C1 segment of cervical spinal cord (tissue), 14 donors: ENCODE data around the gene PRSS38.

ENCODE experiments used
- DNase-seq, 14 donors: peaks; one replicate each; lab custom pipeline; 2025; lab: John Stamatoyannopoulos, UW

PRSS38 gene

DNA sequence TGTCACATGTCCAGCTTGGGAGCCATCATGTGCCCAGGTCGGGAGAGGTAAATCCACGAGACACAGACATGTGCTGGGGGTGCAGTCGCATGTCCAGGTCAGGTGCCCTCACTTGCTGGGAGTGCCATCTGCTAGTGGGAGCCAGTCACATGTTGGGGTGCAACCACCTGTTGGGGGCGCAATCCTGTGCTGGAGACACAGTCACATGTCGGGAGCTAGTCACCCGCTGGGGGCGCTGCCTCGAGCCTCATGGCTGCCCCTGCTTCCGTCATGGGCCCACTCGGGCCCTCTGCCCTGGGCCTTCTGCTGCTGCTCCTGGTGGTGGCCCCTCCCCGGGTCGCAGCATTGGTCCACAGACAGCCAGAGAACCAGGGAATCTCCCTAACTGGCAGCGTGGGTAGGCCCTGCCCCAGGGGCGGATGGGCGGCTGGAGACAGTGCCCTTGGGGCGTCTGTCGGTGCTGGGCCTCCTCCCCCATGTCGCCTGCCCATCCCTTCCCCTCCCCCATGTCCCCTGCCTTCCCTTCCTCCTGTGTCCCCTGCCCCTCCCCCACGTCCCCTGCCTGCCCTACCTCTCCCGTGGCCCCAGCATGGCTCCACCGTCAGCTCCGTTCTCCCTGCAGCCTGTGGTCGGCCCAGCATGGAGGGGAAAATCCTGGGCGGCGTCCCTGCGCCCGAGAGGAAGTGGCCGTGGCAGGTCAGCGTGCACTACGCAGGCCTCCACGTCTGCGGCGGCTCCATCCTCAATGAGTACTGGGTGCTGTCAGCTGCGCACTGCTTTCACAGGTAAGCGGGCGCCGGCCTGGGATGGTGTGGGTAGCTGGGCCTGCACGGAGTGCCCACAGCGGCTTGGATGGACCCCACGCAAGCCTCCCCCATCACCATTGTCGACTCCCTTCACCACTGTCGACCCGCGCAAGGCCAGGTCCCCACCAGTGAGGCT, at the start of gene PRSS38:
PRSS38 (plus strand) TSS at position 208 of the 942 bp plus-strand sequence; CDS start at position 250, 42 bp downstream.
- no peak for DNase-seq

DNA sequence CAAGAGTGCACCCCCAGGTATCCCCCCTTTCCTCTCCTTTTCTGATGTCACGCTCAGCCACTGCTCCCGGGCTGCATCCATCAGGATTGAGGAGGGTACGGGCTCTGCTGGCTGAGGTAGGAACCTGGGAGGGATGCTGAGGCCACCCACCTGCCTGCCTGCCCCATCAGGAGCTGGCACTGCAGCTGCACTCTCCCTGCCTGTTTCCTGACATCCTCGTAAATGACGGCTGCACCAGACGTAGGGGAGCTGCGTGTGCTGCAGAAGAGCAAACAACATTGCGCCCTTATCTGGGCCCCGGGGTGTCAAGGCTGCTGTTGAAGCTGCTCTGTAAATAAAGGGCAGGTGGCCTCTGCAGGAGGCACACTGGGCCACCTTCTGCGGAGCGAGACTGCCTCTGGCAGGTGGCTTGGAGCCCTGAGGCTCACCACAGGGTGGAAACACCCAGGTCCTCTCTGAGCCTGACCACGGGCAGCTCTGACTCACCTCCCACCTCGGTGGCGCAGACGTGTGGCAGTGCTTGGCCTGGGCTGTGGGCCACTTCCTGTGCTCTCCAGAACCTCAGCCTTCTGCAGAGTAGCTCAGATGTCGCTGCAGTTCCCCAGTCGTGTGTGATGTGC, 49.4 kb upstream of the PRSS38 start:
- DNase-seq, result no peak

DNA sequence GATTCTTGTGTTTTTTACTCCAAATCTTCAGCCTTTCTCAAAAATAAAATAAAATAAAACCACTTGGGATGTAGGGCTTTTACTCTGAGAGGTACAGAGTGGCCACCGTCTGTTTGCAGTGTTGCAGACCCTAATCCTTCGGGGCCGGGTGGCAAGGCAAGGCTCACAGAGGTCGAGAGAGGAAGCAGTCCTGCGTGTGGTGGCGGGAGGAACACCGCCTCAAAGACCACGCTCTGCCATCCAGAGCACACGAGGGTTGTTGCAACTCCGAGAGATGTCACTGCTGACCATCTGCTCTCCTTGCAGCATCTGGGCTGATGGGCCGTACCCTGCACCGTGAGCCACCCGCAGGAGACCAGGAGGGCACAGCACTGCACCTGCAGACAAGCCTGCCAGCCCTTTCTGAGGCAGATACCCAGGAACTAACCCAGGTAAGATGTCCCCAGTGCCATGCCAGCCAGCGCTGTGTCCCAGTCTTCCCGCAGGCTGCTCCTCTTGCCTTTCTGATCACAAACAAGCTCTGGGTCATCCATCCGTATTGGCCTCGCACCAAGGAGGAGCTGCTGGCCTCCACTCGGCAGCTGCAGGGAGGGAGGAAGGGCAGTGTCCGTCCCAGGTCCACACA, 48.7 kb upstream of the PRSS38 start:
- no peak for DNase-seq

DNA sequence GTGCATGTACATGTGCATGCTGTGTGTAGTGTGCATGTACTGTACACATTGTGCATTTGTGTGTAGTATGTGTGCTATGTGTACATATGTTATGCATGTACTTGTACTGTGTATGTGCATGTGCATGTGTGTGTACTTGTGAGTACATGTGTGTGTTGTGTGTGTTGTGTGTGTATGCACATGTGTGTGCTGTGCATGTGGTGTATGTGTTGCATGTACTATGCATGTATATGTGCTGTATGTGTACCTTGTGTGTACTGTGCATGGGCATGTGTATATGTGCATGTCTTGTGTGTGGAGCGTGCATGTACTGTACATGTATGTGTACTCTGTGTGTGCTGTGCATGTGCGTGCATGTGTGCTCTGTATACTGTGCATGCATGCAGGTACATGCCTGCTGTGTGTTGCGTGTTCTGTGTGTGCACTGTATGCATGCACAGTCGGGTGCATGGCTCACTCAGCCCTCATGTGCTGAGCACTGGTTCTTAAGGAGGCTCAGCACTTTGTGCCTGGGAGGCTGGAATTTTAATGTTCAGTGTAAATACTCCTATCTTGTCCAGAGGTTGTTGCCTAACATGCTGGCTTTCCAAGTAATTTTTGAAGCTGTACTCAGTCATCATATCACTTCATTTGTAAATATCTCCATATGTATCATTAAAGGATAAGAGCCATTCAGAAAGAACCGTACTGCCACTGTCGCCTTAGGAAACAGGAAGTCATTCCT, 47.9 kb upstream of the PRSS38 start:
- no peak for DNase-seq

DNA sequence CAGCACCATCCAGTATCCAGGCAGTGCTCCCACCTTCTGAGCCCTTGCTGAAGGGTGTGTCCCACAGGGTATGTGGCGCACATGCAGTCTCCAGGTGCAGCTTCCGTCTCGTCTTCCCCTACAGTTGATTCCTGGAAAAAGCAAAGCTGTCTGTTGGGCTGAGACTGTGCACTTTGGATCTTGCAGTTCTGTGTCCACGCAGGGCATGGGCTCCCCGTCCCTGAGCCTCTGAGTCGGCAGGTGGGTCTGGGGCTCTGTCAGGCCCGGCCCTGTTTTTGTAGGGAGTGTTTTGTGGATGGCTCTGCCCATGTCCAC, 47.4 kb upstream of the PRSS38 start:
- DNase-seq, result no peak

DNA sequence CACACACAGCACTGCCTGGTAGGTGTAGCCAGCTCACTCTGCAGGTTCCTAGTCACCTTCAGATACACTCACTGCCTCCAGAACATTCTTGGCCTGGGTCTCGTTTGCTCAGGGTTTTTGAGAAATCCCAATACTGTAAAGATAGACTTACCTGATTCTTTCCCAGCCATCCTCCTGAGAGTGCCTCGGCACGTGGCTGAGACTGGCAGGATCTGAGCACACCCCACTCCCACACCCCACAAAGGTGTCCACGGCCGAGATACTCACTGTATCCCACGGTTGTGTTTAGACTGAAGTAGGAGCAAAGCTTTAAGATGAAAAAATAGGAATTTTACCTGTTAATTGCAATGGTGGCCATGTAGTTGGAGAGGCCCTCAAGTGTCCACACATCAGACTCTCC, 46.8 kb upstream of the PRSS38 start:
- DNase-seq, result no peak

DNA sequence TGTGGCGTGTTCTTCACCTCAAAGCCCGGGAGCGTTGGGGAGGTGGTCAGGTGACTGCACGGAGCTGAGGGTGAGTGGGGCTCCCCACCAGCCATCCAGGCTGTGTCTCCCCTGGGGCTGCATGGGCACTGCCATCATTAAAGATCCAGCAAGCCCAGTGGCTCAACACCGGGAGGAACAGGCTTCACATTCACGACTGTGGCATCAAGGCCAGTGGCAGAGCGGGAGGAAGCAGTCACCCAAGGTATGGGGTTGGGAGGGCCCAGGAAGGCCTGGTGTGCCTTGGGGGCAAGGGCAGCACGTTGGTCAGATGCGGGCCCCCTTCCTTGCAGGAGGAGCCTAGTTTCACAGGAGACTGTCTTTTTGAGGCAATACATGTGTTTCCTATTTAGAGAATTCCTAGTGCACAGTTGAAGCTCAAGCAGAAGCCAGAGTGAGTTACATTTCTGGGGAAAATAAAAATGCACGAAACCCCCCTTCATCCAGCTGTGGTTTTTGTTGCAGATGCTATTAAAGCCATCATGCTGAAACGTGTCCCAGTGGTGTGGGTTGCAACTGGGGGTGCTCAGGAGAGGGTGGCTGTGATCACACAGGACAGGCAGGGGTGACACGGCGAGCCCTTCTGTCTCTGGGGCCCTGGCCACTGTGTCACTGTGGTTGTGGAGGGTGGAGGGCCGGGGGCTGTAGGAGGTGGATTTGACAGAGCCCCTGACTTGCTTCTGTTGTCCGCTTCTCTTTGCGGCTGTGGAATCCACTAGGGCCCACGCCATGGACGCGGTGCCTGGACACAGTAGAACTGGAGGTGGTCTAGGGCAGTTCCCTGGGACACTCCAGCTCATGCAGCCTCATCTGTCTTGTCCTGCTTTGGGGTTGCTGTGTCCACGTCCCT, 46.2 kb upstream of the PRSS38 start:
- no peak for DNase-seq

DNA sequence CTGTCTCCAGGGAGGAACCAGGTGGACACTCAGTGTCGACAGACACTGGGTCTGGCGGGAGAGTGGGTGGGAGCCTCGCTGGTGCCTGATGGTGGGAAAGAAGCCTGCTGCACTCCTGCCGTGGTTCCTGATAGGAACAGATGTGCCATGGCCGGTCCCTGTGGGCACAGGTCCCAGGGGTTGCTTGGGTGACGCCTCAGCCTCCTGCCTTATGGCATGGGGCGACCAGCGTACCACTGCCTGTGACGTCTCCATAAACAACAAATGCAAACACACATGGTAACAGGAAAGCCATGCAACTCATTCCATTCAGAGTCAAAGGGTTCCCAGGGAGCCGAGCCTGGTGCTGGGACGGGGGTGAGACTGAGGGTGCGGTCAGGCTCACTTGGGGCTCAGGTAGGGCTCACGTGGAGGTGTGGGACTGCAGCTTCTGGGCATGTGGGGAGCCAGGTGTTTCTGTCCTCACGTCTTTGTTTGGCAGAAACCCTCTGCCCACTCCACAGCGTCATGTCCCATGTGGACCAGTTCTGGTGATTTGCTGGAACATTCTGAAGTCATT, 45.5 kb upstream of the PRSS38 start:
- DNase-seq, result no peak

DNA sequence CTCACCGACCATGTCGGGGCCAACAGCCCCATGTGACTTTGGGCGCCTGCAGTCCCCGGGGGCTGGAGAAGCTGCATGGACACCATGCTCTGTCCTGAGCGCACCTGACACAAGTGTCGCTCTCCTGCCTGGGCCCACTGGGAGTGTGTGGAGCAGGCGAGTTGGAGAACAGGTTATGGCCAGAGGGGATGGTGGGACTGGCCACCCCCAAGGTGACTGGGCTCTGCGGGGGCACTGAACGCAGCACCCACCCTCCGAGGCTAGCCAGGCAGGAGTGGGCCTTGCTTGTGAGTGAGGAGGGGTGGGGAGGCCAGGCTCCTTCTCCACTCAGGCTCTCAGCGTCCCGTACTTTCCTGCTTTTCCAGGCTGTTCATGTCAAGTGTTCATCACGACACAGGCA, 44.7 kb upstream of the PRSS38 start:
- no peak for DNase-seq

DNA sequence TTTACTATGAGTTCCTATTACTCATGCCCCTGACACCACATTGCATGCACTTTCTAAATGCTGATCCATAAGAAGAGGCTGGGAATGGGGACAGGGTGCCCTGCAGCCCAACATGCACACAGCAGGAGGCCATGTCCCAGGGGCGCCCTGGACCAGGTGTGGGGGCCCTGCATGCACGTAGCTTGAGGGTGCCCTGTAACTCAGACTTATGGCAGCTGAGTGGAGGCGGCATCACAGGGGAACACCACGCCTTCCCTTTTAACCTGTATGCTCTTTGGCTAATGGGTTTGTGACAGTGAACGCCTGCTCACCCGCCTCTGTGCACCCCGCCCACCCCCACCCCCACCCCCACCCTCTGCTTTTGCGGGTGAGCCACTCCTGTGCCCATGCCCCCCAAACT, 44.1 kb upstream of the PRSS38 start:
- DNase-seq, result no peak

DNA sequence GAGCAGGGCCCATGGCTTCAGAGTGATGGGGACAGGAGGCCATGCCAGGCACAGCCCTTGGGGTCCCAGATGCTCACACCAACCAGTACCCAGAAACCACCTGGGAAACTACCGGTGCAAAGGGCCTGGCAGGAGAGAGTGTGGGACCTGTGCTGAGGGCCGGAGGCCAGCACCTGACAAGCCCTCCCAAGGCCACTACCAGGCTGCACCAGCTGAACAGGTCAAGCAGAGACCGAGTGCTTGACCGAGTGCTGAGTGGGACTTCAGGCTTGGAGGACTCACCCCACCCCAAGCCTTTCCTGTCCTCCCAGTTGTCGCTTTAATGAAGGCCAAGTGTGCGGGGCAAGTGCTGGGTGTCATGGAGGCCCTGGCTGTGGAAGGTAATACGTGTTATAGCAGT, 43.7 kb upstream of the PRSS38 start:
- no peak for DNase-seq

DNA sequence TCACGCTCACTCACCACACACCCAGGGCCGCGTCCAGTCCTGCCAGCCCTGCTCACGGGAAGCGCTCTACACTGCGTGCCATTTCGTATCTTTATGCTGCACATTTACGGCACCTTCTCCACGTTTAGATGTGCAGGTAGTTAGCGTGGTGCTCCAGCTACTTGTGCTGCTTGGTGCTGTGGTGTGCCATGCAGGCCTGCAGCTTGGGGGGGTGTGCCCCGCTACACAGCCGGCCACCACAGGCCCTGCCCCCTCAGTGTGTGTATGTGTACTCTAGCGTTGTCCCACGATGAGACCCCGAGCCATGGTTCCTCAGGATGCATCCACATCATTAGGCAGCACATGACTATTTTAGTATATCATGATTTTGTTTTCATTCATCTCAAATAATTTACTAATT, 41.9 kb upstream of the PRSS38 start:
- no peak for DNase-seq

DNA sequence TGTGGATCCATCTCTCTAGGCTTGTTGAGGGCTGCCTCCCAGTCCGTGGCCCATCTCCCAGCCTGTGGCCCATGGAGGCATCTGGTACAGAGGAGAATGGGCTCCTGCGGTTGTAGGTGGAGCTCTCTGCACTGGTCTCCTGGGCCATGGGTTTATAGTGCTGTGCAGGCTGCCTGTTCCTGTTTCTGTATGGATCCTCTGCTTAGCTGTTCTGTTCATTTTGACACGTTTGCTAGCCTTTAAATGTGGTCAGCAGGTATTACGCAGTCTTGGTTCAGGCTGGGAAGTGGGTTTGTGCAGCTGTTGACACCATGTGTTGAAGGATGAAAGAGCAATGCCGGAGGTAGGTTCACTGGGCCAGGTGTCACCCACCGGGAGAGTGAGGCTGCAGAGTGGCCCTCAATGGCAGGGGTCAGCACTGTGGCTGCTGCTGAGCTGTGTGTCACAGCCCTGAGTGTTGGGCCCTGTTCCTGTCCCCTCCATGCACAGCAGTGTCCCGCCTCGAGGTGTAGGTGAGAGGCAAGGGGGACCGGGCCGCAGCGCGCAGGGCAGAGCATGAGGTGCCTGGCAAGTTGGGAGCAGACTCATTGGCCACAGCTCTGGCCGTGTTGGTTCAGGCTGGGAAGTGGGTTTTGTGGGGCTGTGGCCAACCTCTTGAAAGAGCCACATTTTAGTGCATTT, 41.3 kb upstream of the PRSS38 start:
- no peak for DNase-seq

DNA sequence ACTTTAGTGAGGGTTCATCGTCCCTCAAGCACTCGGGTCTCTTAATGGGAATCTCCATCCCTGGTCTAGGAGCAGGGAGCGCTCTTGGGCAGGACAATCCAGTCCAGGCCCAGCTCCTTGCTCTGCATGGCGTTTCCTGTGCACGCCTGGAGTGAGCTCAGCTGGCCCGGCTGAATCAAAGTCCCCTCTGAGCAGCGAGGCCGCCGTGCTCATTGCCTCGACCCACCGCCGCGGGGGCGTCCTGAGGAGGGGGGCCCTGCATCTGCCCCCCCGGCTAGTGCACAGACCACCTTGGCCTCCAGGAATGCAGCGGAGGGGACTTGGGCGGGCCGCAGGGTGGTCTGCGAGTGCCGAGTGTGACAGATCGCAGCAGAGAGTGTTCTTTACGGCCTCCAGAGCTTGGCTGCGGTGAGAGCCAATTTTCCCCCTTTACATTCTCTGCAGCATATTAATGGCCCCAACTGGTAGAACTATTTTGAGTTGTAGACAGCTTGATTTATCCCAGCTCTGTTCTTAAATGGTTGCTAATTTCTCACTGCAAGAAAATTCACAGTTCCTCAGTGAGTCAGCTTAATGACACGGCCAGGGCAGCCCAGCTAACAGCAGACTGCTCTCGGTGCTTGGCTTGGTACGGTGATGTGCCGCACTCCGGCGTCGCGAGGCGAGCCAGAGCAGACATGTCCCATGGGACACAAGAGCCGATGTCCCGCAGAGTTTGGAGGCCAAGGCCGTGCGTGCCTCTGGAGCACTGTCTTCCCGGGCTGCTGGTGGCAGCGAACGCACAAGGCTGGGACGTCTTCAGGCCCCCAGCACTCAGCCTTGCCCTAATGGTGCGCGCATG, 40.4 kb upstream of the PRSS38 start:
- DNase-seq, result no peak

DNA sequence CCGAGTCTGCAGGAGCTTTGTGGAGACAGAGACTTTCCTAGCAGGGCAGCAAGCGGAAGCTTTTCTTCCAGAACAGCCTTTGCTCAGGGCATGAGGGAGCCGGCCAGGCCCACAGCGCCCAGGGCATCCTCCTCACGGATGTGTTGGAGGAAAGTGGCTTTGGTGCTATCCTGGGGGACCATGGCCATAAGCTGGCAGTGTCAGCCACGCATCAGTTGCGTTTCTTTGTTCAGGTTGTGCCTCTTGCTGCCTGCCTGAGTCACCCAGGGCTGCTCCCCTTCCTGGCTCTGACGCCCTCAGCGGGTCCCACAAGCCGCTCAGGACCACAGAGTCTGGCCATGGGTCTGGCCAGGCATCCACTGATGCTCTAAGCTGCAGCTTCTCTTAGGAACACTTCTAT, 39.6 kb upstream of the PRSS38 start:
- DNase-seq, result no peak

DNA sequence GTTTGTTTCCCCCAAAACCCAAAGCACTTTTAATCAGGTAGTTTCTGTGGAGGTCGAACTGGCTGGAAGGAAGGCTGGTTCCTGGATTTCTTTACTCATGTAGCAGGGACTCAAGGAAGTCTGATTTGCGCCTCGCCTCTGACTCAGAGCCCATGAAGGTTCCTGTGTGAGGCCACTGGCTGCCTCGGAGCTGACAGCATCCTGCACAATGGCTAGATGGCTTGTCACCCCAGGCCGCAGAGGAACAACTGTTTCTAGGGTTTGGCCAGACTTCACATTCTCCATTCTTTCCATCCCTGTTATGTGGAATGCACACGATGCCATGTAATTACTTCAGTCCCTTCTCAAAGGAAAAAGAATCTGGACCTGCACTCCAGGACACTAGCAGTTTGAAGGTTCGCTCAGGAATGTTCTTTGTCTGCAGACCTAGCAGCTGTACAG, 39.1 kb upstream of the PRSS38 start:
- DNase-seq, result no peak

DNA sequence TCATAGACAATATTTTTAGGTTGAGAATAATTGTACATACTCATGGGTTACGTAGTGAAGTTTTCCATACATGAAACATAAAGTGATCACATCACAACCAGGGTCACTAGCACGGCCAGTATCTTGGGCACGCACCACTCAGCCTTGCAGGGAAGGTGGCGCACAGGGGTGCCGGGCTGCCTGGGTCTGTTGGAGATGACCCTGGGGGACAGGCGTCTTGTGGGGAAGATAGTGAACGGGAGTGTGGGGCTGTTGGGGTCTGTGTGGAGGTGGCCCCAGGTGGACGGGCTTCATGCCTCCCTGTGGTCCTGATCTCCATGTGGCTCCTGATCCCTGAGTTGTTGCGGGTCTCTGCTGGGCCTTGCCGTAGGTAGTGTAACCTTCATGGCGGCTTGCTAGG, 38.3 kb upstream of the PRSS38 start:
- DNase-seq, result no peak

DNA sequence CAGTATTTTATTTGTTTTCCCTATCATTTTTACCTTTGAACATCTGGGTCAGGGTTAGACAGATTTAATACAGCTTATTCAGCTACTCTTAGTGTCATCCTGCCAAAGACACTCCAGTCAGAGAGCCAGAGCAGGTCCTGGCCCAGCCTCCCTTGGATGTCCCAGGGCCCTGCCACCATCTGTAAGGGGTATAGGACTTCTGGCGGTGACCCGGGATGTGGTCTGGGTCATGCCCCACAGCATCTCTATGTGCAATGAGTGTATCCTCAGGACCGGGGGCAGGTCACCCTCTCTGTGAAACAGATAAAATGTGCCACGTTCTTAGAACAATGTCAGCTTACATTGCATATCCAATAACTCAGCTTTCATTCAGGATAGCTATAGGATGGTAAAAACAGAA, 37.8 kb upstream of the PRSS38 start:
- no peak for DNase-seq

DNA sequence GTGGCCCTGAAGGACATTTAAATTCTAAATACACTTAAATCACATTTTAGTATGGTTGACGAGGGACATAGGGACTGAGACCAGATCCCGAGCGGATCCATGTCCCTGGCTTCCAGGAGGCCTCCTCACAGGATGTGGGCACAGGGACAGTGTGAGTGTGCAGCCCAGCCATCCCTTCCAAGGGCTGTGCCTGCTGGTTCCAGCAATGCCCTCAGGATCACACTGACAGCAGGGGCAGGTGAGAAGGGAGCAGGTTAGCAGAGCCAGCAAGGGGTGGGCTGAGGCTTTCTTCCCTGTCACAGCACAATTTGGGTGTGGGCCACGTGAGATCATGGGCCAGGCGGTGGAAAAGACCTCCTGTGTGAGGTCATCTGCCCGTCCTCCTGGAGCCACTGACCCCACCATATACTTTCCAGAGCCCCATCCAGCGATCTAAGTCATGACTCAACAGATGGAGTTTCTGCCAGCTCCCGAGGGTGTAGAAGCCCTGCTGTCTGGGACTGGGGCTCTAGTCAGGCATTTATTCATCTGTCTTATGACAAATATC, 37.0 kb upstream of the PRSS38 start:
- DNase-seq, result no peak
